Activated T-helper 17 cell treated with anti-CD3 and anti-CD28 coated beads, Interleukin-2, amount 50 U/mL, for 72 hours (primary cell): ENCODE measurements around the gene CD300LB. TPM values are rescaled to one million over a fixed set of nuclear protein-coding genes. Genes with fewer than 3 reads are reported as not detected.
"Not testable (repeated sequence)": the region's sequence is repeated elsewhere in the genome, so short reads cannot be mapped to it uniquely, and the experiment has no call there.

Experiments
- ATAC-seq: fragments of 150-1000 bp; cut with Tn5 transposase; replicated peaks from 2 replicates; pipeline ENCODE4 v1.10.0; 2021; ENCODE audit warnings: mild to moderate bottlenecking, moderate library complexity
- H3K27ac Mint-ChIP-seq: one replicate; pipeline ENCODE4 v1.8.0; 2022; ENCODE audit warnings: mixed read lengths
- H3K27me3 Mint-ChIP-seq: one replicate; pipeline ENCODE4 v1.8.0; 2022; ENCODE audit warnings: mixed read lengths
- H3K36me3 Mint-ChIP-seq: one replicate; pipeline ENCODE4 v1.8.0; 2022; ENCODE audit warnings: low read depth, mild to moderate bottlenecking, mixed read lengths
- H3K4me1 Mint-ChIP-seq: one replicate; pipeline ENCODE4 v1.8.0; 2022; ENCODE audit warnings: mixed read lengths
- H3K4me3 Mint-ChIP-seq: one replicate; pipeline ENCODE4 v1.8.0; 2022; ENCODE audit warnings: mild to moderate bottlenecking, mixed read lengths
- H3K9me3 Mint-ChIP-seq: one replicate; pipeline ENCODE4 v1.8.0; 2022; ENCODE audit warnings: mixed read lengths
- total RNA-seq, 2 donors: library from RNA; stranded (reverse); gene quantifications; one replicate each; pipeline ENCODE4 v1.2.3, GENCODE V29; 2022

The CD300LB gene
- total RNA-seq, 2 donors from 2014 or later = not detected

DNA sequence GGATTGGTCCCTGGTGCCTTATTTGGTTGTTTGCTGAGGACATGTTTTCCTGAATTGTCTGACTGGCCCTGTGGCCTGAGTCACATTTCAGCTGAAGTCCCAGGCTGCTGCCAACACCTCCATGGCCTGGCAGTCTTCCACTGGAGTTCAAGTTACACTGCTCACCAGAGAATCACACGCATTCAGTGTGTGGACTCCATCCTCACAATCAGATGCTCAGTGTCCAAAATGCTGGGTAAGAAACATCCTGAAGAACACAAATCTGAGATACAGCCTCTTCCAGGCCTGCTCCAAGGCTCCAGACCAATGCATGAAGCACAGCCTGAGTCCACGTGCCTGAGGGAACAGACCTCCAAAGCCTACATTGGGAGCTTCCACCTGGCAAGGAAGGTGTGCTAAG is 19.2 kb downstream of the CD300LB start:
- no peak for ATAC-seq
- peak overlapping the region; percentile 63 for H3K4me3 Mint-ChIP-seq
- peaks cover 21% of the 10 kb centered on the region for H3K4me1 Mint-ChIP-seq
- peaks cover 20% of the 10 kb centered on the region for H3K27me3 Mint-ChIP-seq
- peaks cover 19% of the 10 kb centered on the region for H3K36me3 Mint-ChIP-seq
- H3K27ac Mint-ChIP-seq = peak overlapping the region; percentile 95
- H3K9me3 Mint-ChIP-seq = peaks cover 10% of the 10 kb centered on the region

DNA sequence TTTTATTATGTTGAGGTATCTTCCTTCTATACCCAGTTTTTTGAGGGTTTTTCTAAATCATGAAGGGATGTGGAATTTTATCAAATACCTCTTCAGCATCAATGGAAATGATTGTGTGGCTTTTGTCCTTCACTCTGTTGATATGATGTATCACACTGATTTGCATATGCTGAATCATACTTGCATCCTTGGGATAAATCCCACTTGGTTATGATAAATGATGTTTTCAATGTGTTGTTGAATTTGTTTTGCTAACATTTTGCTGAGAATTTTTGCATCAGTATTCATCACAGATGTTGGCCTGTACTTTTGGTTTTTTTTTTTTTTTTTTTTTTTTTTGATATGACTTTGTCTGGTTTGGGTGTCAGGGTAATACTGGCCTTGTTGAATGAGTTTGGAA is 23.1 kb downstream of the CD300LB start:
- no peak for ATAC-seq
- H3K27ac Mint-ChIP-seq = no peak overlapping the region
- no peak overlapping the region for H3K4me3 Mint-ChIP-seq
- H3K36me3 Mint-ChIP-seq = peaks cover 6% of the 10 kb centered on the region
- H3K27me3 Mint-ChIP-seq = peaks cover 8% of the 10 kb centered on the region
- no peaks in the 10 kb centered on the region for H3K9me3 Mint-ChIP-seq
- H3K4me1 Mint-ChIP-seq = peaks cover 9% of the 10 kb centered on the region

DNA sequence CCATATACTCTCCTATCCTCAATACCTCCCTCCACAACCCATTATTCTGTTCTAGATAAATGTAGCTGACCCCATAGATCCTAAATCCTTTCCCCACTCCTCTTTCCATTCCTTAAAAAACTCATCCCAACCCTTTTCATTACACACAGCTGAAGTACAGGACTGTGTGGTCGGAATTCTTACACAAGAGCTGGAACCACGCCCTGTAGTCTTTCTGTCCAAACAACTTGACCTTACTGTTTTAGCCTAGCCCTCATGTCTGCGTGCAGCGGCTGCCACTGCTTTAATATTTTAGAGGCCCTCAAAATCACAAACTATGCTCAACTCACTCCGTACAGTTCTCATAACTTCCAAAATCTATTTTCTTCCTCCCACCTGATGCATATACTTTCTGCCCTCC is 27.3 kb downstream of the CD300LB start:
- H3K27me3 Mint-ChIP-seq, H3K4me3 Mint-ChIP-seq, H3K36me3 Mint-ChIP-seq, H3K4me1 Mint-ChIP-seq, ATAC-seq, H3K27ac Mint-ChIP-seq, H3K9me3 Mint-ChIP-seq: not testable (repeated sequence)

DNA sequence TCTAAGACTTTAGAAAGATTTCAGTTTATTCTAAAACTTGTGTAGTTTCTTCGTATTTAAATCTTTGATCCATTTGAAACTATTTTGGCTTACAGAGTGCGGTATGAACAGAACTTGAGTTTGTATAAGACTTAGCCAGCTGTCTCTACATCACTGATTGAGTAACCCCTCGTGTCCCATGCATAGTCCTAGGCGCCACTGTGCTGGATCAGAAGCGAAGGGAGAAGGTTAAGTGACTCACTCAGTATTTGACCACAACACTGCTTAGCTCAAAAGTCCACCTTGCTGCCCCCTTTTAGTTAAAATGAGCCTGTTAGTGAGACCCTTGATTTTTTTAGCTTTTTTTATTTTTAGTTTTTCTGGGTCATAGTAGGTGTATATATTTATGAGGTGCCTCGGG is 28.4 kb downstream of the CD300LB start:
- H3K27ac Mint-ChIP-seq = no peak overlapping the region
- no peaks in the 10 kb centered on the region for H3K4me1 Mint-ChIP-seq
- peaks cover 6% of the 10 kb centered on the region for H3K27me3 Mint-ChIP-seq
- H3K9me3 Mint-ChIP-seq = no peaks in the 10 kb centered on the region
- no peaks in the 10 kb centered on the region for H3K36me3 Mint-ChIP-seq
- no peak overlapping the region for H3K4me3 Mint-ChIP-seq
- no peak for ATAC-seq

DNA sequence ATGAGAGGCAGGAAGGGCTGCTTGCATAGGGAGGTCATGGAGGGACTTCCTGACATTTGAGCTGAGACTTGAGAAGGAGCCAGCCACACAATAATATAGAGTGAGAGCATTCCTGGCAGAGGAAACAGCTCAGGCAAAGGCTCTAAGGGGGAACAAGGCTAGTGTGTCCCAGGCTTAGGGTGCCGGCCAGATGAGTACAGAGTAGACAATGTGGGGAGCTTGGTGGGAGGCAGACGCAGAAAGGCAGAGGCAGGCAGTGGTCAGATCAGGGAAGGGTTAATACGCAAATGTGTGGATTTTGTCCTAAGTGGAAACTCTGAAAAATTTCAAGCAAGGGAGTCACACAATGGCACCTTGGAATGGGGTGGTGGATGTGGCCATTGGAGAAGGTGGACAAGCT is 31.3 kb downstream of the CD300LB start:
- no peaks in the 10 kb centered on the region for H3K36me3 Mint-ChIP-seq
- no peak overlapping the region for H3K4me3 Mint-ChIP-seq
- no peaks in the 10 kb centered on the region for H3K9me3 Mint-ChIP-seq
- H3K4me1 Mint-ChIP-seq = no peaks in the 10 kb centered on the region
- peak overlapping the region; percentile 4 for H3K27ac Mint-ChIP-seq
- peaks cover 6% of the 10 kb centered on the region for H3K27me3 Mint-ChIP-seq
- ATAC-seq = no peak

DNA sequence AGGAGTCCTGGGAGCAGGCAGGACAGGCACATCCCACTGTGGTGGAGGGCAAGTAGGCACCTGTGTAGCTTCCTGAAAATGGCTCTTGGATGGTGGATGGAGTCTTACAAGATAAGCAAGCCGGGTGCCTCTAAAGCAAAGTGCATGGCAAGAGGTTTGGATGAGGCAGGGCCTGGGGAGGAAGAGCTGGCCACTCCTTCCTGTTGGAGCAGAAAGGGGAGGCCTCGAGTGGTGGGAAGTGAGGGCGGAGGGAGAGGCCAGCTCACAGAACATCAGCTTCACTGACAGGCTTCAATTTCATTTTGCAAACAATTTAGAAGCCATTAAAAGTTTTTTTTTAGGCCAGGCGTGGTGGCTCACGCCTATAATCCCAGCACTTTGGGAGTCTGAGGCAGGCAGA is 33.8 kb downstream of the CD300LB start:
- ATAC-seq = no peak
- no peak overlapping the region for H3K27ac Mint-ChIP-seq
- no peak overlapping the region for H3K4me3 Mint-ChIP-seq
- H3K9me3 Mint-ChIP-seq = no peaks in the 10 kb centered on the region
- H3K27me3 Mint-ChIP-seq = peaks cover 6% of the 10 kb centered on the region
- no peaks in the 10 kb centered on the region for H3K4me1 Mint-ChIP-seq
- no peaks in the 10 kb centered on the region for H3K36me3 Mint-ChIP-seq

DNA sequence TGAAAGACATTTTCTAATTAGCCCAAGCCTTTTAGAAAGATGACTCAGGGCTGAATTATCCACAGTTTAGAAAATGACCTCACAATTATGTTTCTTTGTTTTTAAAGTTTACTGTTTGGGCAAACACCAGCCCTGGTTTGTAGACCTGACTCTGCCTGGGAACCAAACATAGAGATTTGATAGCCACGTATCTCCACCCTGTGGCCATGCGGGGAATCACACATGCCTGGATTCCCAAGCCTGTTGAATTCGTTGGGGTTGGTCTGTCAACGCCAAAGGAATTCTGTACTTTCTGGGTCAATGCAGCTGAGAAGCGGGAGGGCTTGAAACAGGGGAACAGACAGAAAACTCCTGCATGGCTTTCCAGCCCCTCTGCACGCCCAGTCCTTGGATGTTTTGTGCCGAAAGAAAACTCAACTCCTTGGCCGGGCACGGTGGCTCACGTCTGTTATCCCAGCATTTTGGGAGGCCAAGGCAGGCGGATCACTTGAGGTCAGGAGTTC is 37.9 kb downstream of the CD300LB start:
- no peak overlapping the region for H3K27ac Mint-ChIP-seq
- no peaks in the 10 kb centered on the region for H3K27me3 Mint-ChIP-seq
- ATAC-seq = peak; percentile 63
- peaks cover 4% of the 10 kb centered on the region for H3K4me1 Mint-ChIP-seq
- no peaks in the 10 kb centered on the region for H3K9me3 Mint-ChIP-seq
- H3K4me3 Mint-ChIP-seq = no peak overlapping the region
- H3K36me3 Mint-ChIP-seq = no peaks in the 10 kb centered on the region

DNA sequence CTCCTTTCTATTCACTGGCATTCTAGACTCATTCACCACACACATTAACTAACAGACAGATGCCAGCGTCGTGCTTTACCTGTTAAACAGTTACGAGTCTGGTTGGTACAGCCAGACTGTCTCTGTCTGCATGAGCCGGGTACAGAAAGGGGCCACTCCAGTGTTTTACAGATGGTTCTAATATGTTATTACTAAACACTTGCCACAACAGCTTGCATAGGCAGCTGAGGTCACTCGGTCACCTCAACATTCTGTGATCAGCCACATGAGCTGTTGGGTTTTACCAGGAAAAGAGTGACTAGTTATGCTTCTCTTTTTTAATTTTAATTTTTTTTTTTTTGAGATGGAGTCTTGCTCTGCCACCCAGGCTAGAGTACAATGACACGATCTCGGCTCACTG is 39.6 kb downstream of the CD300LB start:
- Mint-ChIP-seq H3K27ac (no peak overlapping the region), H3K36me3 (no peaks in the 10 kb centered on the region), H3K4me1 (peaks cover 4% of the 10 kb centered on the region), H3K4me3 (no peak overlapping the region), H3K9me3 (no peaks in the 10 kb centered on the region), H3K27me3 (no peaks in the 10 kb centered on the region)
- no peak for ATAC-seq

DNA sequence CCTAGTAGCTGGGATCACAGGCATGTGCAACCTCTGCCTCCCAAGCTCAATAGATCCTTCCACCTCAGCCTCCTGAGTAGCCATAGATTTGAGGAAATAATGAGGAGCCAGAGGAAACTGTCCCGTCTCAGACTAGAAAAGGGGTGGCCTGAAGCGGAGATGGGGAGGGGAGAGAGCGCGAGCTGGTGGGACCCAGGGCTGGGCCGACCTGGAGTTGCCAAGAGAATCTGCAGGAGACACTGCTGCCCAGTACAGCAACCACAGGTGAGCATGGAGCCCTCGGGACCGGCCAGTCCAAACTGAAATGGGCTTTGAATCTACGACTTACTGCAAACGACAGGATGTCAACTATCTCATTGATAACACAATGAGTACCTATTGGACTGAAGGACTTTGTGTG is 40.6 kb downstream of the CD300LB start:
- no peak overlapping the region for H3K4me3 Mint-ChIP-seq
- no peak overlapping the region for H3K27ac Mint-ChIP-seq
- no peaks in the 10 kb centered on the region for H3K9me3 Mint-ChIP-seq
- H3K4me1 Mint-ChIP-seq = peaks cover 4% of the 10 kb centered on the region
- H3K27me3 Mint-ChIP-seq = no peaks in the 10 kb centered on the region
- no peaks in the 10 kb centered on the region for H3K36me3 Mint-ChIP-seq
- no peak for ATAC-seq

DNA sequence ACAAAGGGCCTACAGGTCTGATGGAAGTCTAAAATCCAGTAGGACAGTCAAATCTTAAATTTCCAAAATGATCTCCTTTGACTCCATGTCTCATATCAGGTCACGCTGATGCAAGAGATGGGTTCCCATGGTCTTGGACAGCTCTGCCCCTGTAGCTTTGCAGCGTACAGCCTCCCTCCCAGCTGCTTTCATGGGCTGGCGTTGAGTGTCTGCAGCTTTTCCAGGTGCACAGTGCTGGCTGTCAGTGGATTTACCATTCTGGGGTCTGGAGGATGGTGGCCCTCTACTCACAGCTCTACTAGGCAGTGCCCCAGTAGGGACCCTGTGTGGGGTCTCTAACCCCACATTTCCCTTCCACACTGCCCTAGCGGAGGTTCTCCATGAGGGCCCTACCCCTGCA is 43.0 kb downstream of the CD300LB start:
- not testable (repeated sequence) for H3K4me3 Mint-ChIP-seq, H3K27me3 Mint-ChIP-seq, H3K4me1 Mint-ChIP-seq, ATAC-seq, H3K9me3 Mint-ChIP-seq, H3K27ac Mint-ChIP-seq, H3K36me3 Mint-ChIP-seq

DNA sequence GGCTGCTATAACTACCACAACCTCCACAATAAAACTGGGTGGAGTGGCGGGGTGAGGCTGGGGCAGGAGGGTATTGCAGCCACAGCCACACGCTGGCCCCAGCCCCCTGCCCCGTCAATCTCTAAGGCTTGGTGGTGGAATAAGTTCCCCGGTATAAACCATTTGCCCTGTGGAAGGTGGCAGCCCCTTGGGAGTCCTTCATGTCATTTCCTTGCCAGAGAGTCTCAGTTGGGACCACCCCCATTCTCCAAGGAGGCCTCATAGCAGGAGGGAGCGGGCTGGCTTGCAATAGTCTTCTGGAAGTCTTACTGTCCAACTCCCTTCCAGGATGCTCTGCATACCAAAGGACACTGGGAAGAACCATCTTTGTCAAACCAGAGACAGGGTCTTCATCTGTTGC is 45.4 kb downstream of the CD300LB start:
- ATAC-seq = no peak
- no peak overlapping the region for H3K4me3 Mint-ChIP-seq
- H3K4me1 Mint-ChIP-seq = peaks cover 4% of the 10 kb centered on the region
- H3K27me3 Mint-ChIP-seq = no peaks in the 10 kb centered on the region
- H3K27ac Mint-ChIP-seq = no peak overlapping the region
- H3K9me3 Mint-ChIP-seq = no peaks in the 10 kb centered on the region
- peaks cover 4% of the 10 kb centered on the region for H3K36me3 Mint-ChIP-seq

DNA sequence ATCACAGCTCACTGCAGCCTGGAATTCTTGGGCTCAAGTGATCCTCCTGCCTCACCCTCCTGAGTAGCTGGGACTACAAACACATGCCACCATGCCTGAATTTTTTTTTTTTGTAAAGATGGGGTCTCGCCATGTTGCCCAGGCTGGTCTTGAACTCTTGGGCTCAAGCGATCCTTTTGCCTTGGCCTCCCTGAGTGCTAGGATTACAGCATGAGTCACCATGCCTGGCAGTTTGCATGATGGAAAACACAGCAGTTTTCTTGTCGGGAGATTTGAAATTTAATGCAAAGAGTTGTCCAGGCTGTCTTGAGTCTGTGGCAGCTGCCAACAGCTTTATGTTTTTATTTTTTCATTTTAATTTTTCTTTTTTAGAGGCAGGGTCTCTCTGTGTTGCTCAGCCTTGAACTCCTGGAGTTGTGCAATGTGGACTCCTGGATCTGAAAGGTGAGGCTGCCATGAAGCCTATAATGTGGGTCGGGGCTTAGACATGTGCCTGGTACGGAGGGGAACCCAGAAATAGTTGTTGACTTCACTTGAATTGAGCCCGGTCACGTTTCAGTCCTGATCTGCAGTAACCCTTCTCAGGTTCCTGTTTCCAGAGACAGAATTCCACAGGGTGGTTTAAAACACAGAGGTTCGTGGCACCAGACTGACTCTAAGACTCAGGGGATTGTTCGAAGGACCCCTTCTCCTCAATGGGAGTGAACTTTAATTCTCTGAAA is 46.1 kb downstream of the CD300LB start:
- no peak for ATAC-seq
- no peaks in the 10 kb centered on the region for H3K9me3 Mint-ChIP-seq
- no peak overlapping the region for H3K4me3 Mint-ChIP-seq
- H3K4me1 Mint-ChIP-seq = peaks cover 4% of the 10 kb centered on the region
- H3K27me3 Mint-ChIP-seq = no peaks in the 10 kb centered on the region
- H3K27ac Mint-ChIP-seq = no peak overlapping the region
- H3K36me3 Mint-ChIP-seq = peaks cover 6% of the 10 kb centered on the region

DNA sequence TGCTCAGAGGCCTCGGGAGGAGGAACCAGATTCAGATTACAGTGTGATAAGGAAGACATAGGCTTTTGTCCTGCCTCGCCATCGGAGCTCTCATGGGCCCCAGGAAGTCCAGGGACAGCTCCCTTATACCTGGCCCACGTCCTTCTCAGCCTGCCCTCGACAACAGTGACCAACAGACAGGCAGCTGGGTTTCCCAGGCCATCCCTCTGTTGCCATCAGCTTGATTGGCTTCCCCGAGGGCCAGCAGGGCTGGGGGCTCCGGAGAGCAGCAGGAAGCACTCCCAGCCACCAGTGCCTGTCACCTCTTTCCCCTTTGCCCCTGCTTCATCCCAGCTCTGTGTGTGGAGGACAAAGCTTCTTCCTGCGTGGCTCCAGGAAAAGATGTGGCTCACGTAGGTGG is 47.2 kb downstream of the CD300LB start:
- H3K4me3 Mint-ChIP-seq = no peak overlapping the region
- no peak overlapping the region for H3K27ac Mint-ChIP-seq
- H3K9me3 Mint-ChIP-seq = no peaks in the 10 kb centered on the region
- peaks cover 9% of the 10 kb centered on the region for H3K4me1 Mint-ChIP-seq
- H3K27me3 Mint-ChIP-seq = no peaks in the 10 kb centered on the region
- peaks cover 11% of the 10 kb centered on the region for H3K36me3 Mint-ChIP-seq
- ATAC-seq = no peak

DNA sequence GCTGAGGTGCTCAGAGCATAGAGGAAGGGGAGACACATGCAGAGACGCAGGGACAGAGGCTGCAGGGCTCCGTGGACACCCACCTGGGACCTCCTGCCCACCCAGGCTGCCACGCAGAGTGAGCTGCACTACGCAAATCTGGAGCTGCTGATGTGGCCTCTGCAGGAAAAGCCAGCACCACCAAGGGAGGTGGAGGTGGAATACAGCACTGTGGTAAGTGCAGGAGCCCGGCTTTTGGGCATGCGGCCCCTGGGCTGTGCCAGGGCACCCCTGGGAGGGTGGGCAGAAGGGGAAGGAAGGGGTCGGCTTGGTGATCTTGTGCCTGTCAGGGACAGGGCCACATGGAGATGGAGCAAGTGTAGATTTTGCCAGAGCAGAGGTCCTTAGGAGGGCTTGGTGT is 49.7 kb downstream of the CD300LB start:
- Mint-ChIP-seq H3K9me3 (no peaks in the 10 kb centered on the region), H3K4me3 (no peak overlapping the region), H3K36me3 (peaks cover 18% of the 10 kb centered on the region), H3K27me3 (no peaks in the 10 kb centered on the region), H3K4me1 (peaks cover 18% of the 10 kb centered on the region), H3K27ac (peak overlapping the region; percentile 74)
- no peak for ATAC-seq

DNA sequence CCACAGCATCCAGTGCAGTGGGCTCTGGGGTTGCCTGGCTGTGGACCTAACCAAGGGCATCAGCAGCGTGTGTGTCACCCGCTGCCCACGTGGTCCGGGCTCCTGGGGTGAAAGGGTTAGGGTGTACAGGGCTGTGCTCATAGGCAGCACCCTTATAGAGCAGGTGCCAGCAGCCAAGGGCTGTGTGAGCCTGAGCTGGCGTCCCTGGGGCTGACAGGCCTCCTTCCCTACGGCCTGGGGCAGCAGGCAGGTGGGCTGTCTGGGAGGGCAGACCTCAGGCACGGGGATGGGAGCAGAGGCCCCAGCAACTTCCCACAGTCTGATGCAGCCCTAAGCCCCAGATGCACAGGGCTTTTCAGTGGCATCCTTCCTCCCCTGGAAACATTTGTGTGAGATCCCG is 51.0 kb downstream of the CD300LB start:
- Mint-ChIP-seq H3K27me3 (no peaks in the 10 kb centered on the region), H3K36me3 (peaks cover 18% of the 10 kb centered on the region), H3K4me1 (peaks cover 18% of the 10 kb centered on the region), H3K4me3 (peak overlapping the region; percentile 54), H3K9me3 (no peaks in the 10 kb centered on the region), H3K27ac (peak overlapping the region; percentile 73)
- ATAC-seq = no peak
